HL-60 (cell line): ENCODE results near the gene PTPRT.

ENCODE experiments used
- DNase-seq, 2 experiments: peaks; one replicate each; pipeline ENCODE4 v3.0.0-alpha.2; 2010 to 2020; ENCODE audit warnings: low read depth in 1 of 2, low spot score in 1 of 2
- H3K27ac ChIP-seq: fragments of 250-450 bp; sonication (Bioruptor Pico); replicated peaks from 2 replicates; pipeline ENCODE4 v1.5.1; 2020; ENCODE audit warnings: mild to moderate bottlenecking, moderate library complexity
- H3K27me3 ChIP-seq: fragments of 250-450 bp; sonication (Bioruptor Pico); 2 replicates; pipeline ENCODE4 v1.5.1; 2021; ENCODE audit warnings: mild to moderate bottlenecking, moderate library complexity; ENCODE audit not compliant: insufficient read depth, poor library complexity, severe bottlenecking
- H3K4me3 ChIP-seq: replicated peaks from 2 replicates; pipeline ENCODE4 v1.5.1; 2011; ENCODE audit warnings: mild to moderate bottlenecking, control low read depth, low read length; ENCODE audit not compliant: insufficient read depth
- GABPA ChIP-seq: IDR thresholded peaks from 2 replicates; pipeline ENCODE4 v1.6.1; 2012; ENCODE audit warnings: low read depth
- POLR2AphosphoS5 ChIP-seq: IDR thresholded peaks from 2 replicates; pipeline ENCODE4 v1.6.1; 2012; ENCODE audit warnings: low read depth
- REST ChIP-seq: IDR thresholded peaks from 2 replicates; pipeline ENCODE4 v1.6.1; 2012; ENCODE audit warnings: low read depth; ENCODE audit not compliant: insufficient replicate concordance
- SPI1 ChIP-seq: IDR thresholded peaks from 2 replicates; pipeline ENCODE4 v1.6.1; 2012; ENCODE audit warnings: low read depth, mild to moderate bottlenecking, borderline replicate concordance
- TF ChIP-seq, protein P1 (sequence below): IDR thresholded peaks from one replicate; pipeline ENCODE4 v1.5.1; 2011; ENCODE audit warnings: low read length, control low read depth, inconsistent platforms; ENCODE audit not compliant: insufficient read depth

Gene PTPRT

DNA sequence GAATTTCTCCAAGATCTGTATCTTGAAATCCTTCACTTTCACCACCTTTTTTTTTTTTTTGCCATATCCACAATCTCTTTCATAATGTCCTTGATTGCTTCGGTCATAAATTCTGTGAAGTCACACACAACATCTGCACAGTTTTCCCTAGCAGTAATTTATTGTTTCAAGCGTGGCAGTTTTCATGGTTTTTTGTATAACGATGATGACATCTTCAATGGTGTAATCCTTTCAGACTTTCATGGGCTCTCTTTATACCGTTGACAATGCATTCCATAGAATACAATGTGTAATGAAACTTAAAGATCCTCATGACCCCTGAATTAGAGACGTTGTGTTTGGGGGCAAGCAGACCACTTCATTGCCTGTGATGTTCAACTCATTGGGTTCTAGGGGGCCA is 693.1 kb downstream of the PTPRT start:
- Histone ChIP-seq H3K27ac (no peak overlapping the region), H3K27me3 (no peaks in the 10 kb centered on the region), H3K4me3 (no peak overlapping the region)
- TF ChIP-seq SPI1 = no peak
- TF ChIP-seq GABPA = no peak
- TF ChIP-seq, protein P1, sequence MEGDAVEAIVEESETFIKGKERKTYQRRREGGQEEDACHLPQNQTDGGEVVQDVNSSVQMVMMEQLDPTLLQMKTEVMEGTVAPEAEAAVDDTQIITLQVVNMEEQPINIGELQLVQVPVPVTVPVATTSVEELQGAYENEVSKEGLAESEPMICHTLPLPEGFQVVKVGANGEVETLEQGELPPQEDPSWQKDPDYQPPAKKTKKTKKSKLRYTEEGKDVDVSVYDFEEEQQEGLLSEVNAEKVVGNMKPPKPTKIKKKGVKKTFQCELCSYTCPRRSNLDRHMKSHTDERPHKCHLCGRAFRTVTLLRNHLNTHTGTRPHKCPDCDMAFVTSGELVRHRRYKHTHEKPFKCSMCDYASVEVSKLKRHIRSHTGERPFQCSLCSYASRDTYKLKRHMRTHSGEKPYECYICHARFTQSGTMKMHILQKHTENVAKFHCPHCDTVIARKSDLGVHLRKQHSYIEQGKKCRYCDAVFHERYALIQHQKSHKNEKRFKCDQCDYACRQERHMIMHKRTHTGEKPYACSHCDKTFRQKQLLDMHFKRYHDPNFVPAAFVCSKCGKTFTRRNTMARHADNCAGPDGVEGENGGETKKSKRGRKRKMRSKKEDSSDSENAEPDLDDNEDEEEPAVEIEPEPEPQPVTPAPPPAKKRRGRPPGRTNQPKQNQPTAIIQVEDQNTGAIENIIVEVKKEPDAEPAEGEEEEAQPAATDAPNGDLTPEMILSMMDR = no peak
- no peak for TF ChIP-seq POLR2AphosphoS5
- DNase-seq = no peak

DNA sequence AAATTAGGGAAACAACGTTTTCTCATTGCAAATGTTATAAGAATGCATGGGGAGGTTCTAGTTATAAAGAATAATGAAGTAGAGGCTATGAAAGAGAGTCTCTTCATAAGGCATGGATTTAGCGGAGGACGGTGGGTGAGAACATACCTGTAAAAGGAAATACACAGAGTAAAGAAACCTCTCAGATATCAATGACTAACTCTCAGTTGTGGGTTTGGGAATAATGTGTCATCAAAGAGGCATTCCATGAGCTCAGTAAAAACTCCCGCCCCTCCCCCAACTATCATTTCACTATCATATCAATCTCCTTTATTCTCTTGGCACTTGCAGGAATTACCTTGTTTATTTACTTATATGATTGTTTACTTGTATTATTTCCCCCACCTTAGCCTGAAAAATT is 695.4 kb downstream of the PTPRT start:
- no peak for DNase-seq
- H3K27me3 ChIP-seq = no peaks in the 10 kb centered on the region
- TF ChIP-seq GABPA (no peak), REST (no peak), SPI1 (no peak), POLR2AphosphoS5 (no peak)
- TF ChIP-seq, protein P1 = no peak
- no peak overlapping the region for H3K27ac ChIP-seq
- no peak overlapping the region for H3K4me3 ChIP-seq

GRCh38 chr20:42493001-42493400 is 696.7 kb downstream of the PTPRT start:
- TF ChIP-seq, protein P1 = no peak
- no peak for TF ChIP-seq GABPA
- no peak for TF ChIP-seq SPI1
- no peak for TF ChIP-seq POLR2AphosphoS5
- TF ChIP-seq REST = no peak
- H3K27ac ChIP-seq = no peak overlapping the region
- DNase-seq = no peak
- no peaks in the 10 kb centered on the region for H3K27me3 ChIP-seq
- H3K4me3 ChIP-seq = no peak overlapping the region

DNA sequence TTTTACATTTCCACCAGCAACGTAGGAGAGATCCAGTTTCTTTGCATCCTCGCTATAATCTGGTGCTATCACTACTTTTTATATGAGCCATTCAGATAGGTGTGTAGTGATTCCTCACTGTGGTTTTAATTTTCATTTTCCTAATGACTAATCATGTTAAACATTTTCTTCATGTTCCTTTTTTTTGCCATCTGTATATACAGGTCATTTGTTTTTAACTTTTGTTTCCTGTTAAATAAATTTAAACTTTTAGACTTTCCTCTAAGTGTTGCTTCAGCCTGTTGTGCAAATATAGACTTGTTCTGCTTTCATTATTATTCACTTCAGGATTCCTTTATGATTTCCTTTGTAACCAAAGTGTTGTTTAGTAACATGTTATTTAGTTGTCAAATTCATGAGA is 697.4 kb downstream of the PTPRT start:
- no peak for TF ChIP-seq SPI1
- no peak for TF ChIP-seq GABPA
- TF ChIP-seq, protein P1 = no peak
- no peak for TF ChIP-seq POLR2AphosphoS5
- no peak for TF ChIP-seq REST
- H3K4me3 ChIP-seq = no peak overlapping the region
- no peak for DNase-seq
- H3K27me3 ChIP-seq = no peaks in the 10 kb centered on the region
- no peak overlapping the region for H3K27ac ChIP-seq
